ENCODE results near the gene IL1RAPL1.

The IL1RAPL1 gene

DNA sequence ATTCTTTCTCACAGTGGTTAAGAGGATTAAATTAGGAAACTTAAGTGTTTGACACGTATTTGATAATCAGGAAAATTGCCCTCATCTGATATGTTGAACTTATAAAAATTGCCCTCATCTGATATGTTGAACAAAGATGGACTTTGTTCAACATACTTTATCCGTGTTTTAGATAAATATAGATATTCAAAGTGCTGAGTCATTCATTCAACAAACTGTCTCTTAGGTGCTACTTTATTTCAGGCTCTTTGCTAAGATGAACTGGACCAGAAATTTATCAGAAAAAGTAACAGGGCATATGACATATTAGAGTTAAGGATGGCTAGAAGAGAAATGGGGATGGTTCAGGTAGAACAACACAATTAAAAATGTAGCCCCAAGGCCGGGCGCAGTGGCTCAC lies 81.7 kb downstream of the IL1RAPL1 start:
- TF ChIP-seq GATA2 (IDR thresholded peaks at IDR 0.05; ENCODE audit: low read depth, low read length) (no peak), GATA3 (IDR thresholded peaks at IDR 0.05; ENCODE audit: low read depth, low read length) (no peak)

DNA sequence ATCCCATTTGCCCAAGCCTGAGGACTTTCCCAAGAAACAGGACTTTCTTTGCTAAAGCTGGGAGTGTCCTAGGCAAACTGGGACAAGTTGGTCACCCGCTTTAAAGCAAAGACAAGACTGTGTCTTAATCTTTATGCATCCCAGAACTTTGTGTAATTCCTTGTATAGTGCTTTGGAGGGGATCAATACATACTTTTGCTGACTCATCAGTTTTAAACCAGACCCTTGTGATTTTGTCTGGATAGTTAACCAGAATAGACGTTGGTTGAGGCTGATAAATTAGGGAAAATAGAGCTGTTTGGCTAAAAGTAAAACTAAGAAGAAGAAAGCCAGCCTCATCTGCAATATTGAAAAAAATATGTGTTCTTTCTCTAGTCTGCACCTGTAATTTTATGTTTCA lies 82.8 kb downstream of the IL1RAPL1 start:
- no peak for TF ChIP-seq GATA2 (IDR thresholded peaks at IDR 0.05; ENCODE audit: low read depth, low read length)

DNA sequence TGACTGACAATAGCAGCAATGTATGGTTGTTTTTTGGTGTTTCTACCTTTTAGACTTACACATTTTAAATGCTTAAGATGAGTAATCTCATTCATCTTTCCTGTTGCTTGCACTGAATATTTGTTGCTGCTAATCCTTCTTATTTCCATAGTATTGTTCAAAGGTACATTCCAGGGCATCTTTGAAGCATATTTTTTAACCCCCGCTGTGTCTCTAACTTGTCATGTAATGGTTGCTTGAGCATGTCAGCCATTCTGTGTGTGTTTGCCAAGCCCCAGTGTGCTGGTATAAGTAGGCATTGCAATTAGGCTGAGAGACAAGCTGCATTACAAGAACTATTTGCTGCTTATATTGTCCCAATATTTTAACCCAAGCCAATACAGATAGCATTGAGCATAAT lies 87.9 kb downstream of the IL1RAPL1 start:
- no peak for TF ChIP-seq GATA2 (IDR thresholded peaks at IDR 0.05; ENCODE audit: low read depth, low read length)
- TF ChIP-seq GATA3 (IDR thresholded peaks at IDR 0.05; ENCODE audit: low read depth, low read length) = no peak

DNA sequence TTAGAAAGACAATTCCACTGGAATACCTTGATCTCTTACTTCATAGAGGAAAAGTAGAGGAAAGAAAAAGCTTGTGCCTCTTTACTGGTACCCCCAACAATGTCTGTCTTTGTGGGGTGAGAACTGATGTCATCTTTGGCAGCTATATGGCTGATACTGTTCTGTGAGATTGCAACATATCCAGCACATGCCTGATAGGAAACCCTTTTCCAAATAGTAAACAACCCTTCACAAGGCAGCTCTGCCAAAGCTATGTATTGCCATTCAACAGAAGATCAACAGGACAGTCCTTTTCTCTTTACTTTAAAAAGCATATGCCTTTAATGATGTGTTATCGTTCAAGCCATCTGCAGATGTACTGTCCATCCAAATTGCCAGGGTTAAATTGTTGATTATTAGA lies 105.9 kb downstream of the IL1RAPL1 start:
- TF ChIP-seq GATA3 (IDR thresholded peaks at IDR 0.05; ENCODE audit: low read depth, low read length) (no peak), GATA2 (IDR thresholded peaks at IDR 0.05; ENCODE audit: low read depth, low read length) (no peak)

DNA sequence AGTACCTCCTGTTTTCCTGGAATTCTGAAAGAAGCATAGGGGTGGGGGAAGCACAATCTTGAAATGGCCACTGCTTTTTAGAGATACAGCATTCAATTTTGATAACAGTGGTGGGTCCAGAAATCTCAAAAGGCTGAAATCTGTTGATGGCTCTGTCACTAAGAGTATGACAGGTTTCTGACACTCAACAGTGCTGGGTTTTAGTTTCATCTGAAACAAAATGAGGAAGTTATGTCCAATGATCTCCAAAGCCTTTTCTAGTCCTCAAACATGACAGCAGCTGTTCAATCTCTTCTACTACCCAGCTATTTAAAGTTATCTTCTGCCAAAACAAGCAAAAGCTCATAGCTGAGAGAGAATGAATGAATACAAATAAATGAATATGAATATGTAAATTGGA lies 110.5 kb downstream of the IL1RAPL1 start:
- no peak for TF ChIP-seq GATA2 (IDR thresholded peaks at IDR 0.05; ENCODE audit: low read depth, low read length)
- no peak for TF ChIP-seq GATA3 (IDR thresholded peaks at IDR 0.05; ENCODE audit: low read depth, low read length)

- TF ChIP-seq GATA3 (IDR thresholded peaks at IDR 0.05; ENCODE audit: low read depth, low read length) (no peak), GATA2 (IDR thresholded peaks at IDR 0.05; ENCODE audit: low read depth, low read length) (no peak)
These were observed 114.0 kb downstream of the IL1RAPL1 start for GRCh38 chrX:28701222-28701621.

GRCh38 chrX:28706964-28707363 lies 119.7 kb downstream of the IL1RAPL1 start:
- TF ChIP-seq GATA2 (IDR thresholded peaks at IDR 0.05; ENCODE audit: low read depth, low read length) (no peak), GATA3 (IDR thresholded peaks at IDR 0.05; ENCODE audit: low read depth, low read length) (no peak)

DNA sequence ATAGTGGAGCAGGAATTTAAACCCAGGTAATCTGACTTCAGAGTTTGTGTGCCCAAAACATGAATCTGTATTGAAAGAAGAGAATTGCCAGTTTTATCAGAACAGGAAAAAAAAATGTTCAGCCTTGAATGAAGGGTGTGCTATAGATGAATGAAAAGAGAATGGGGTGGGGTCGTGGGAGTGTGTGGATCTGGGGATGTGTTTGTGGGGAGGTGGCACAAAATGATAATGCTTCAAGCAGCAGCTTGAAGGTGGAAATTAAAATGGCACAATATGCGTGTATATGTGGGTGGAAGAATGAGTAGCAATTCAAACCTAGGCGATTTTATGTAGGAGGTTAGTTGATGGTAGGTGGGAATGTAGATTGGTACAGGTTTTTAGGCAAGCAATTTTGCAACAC lies 122.2 kb downstream of the IL1RAPL1 start:
- TF ChIP-seq GATA2 (IDR thresholded peaks at IDR 0.05; ENCODE audit: low read depth, low read length) (no peak), GATA3 (IDR thresholded peaks at IDR 0.05; ENCODE audit: low read depth, low read length) (no peak)

- TF ChIP-seq GATA3 (IDR thresholded peaks at IDR 0.05; ENCODE audit: low read depth, low read length) = no peak
- no peak for TF ChIP-seq GATA2 (IDR thresholded peaks at IDR 0.05; ENCODE audit: low read depth, low read length)
These were observed 130.6 kb downstream of the IL1RAPL1 start for GRCh38 chrX:28717864-28718263.

- no peak for TF ChIP-seq GATA3 (IDR thresholded peaks at IDR 0.05; ENCODE audit: low read depth, low read length)
- no peak for TF ChIP-seq GATA2 (IDR thresholded peaks at IDR 0.05; ENCODE audit: low read depth, low read length)
These were observed 131.2 kb downstream of the IL1RAPL1 start for GRCh38 chrX:28718450-28718849.

- TF ChIP-seq GATA3 (IDR thresholded peaks at IDR 0.05; ENCODE audit: low read depth, low read length) = no peak
- TF ChIP-seq GATA2 (IDR thresholded peaks at IDR 0.05; ENCODE audit: low read depth, low read length) = no peak
These were observed 132.4 kb downstream of the IL1RAPL1 start for GRCh38 chrX:28719620-28720019.

DNA sequence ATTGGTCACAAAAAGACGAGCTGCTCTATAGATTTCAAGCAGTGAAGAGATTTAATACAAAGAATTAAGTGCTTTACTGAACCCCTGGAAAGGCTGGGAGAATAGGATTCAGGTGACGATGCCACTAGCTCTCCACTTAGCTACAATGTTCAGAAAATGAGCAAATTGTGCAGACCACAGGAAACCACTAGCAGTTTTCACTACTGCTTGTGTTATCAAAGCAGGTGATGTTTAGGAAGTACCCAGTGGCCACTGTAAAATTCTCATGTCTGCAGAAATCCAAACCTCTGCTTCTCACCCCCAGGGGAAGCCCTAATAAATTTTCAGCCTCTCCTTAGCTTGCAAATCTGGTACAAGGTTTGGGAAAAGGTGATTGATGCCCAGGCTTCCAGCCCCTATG lies 165.1 kb downstream of the IL1RAPL1 start:
- TF ChIP-seq GATA3 (IDR thresholded peaks at IDR 0.05; ENCODE audit: low read depth, low read length) = no peak
- no peak for TF ChIP-seq GATA2 (IDR thresholded peaks at IDR 0.05; ENCODE audit: low read depth, low read length)

DNA sequence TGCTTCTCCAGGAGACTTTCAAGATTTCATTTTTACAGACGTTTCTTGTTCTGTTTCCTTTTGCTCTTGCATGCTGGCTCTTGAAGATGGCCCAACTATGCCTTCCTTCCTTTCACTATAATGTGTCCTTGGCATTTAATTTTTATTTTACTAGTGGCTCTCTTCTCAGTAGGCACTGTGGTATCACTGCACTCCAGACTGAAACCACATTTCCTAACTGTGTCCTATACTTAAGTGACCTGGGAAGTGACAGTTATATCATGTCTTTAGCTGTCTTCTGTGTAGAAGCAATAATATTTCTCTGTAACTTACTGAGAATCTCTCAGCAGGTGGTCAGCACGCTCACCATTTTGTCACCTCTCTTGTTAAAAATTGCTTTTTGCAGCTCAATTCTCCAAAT lies 168.9 kb downstream of the IL1RAPL1 start:
- TF ChIP-seq GATA3 (IDR thresholded peaks at IDR 0.05; ENCODE audit: low read depth, low read length) = no peak
- TF ChIP-seq GATA2 (IDR thresholded peaks at IDR 0.05; ENCODE audit: low read depth, low read length) = no peak

- no peak for TF ChIP-seq GATA2 (IDR thresholded peaks at IDR 0.05; ENCODE audit: low read depth, low read length)
- no peak for TF ChIP-seq GATA3 (IDR thresholded peaks at IDR 0.05; ENCODE audit: low read depth, low read length)
These were observed 169.4 kb downstream of the IL1RAPL1 start for GRCh38 chrX:28756647-28757046.

DNA sequence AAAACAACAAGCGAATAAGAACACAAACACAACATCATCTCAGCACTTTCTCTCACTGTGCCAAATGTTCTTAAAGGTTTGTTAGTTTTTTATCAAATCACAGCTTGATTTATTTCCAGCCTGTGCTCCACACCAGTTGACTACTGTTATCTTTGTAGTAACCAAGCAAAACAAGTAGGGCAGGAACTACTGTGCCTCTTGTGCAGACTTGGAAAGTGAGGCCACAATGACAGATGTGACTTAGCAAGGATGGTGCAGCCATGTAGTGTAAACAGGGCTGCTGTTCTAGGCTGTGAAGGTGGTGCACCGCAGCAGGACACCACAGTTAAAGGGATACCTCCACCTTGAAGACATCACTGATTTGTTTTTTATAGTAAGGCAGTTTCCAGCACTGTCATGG lies 170.0 kb downstream of the IL1RAPL1 start:
- TF ChIP-seq GATA3 (IDR thresholded peaks at IDR 0.05; ENCODE audit: low read depth, low read length) (no peak), GATA2 (IDR thresholded peaks at IDR 0.05; ENCODE audit: low read depth, low read length) (no peak)

GRCh38 chrX:28773807-28774206 lies 186.6 kb downstream of the IL1RAPL1 start:
- TF ChIP-seq GATA3 (IDR thresholded peaks at IDR 0.05; ENCODE audit: low read depth, low read length) (no peak), GATA2 (IDR thresholded peaks at IDR 0.05; ENCODE audit: low read depth, low read length) (no peak)
